GM15510 (cell line): Measurements from ENCODE around the gene MMP15.

ENCODE experiments used
- POLR2A ChIP-seq: IDR thresholded peaks from 3 replicates; pipeline ENCODE4 v1.6.1; 2011; ENCODE audit warnings: borderline replicate concordance; ENCODE audit not compliant: insufficient read length; ENCODE audit errors: extremely low read depth

MMP15 gene

DNA sequence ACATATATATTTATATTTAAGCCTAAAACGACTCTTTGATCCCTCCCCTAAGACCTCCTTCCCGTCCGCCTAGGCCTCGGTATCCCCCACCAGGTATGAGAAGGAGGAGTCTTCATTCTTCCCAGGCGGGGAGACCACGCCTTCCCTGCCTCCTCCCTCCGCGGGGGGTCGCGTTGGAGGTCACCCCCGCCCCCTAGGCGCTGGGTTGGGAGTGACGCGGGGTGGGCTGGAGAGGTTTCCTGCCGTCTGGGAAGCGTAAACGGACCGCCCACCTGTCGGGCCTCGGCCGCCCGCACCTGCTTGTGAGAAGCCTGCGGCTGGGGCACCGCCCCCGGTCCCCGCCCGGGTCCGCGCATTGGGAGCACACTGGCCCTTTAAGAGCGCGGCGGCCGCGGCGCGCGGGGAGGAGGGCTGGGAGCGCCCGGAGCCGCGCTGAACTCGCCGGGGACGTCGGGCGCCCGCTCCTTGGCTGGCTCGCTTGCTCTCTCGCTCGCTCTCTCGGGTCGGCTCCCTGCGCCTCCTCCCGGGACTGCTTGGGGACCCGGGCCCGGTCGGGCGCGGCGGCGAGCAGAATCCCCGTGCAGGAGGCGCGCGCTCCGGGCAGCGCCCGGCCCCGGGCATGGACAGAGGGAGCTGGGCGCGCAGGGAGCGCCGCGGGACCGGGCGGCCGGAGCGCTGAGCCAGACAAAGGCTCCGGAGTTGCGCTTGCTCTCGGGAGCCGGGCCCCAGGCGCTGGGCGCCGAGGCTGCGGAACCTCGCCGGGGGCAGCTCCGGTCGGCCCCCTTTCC lies at the start of gene MMP15:
MMP15 (plus strand) TSS at position 404 of the 788 bp plus-strand sequence. CDS start 597 bp downstream, outside the sequence.
- TF ChIP-seq POLR2A = no peak

DNA sequence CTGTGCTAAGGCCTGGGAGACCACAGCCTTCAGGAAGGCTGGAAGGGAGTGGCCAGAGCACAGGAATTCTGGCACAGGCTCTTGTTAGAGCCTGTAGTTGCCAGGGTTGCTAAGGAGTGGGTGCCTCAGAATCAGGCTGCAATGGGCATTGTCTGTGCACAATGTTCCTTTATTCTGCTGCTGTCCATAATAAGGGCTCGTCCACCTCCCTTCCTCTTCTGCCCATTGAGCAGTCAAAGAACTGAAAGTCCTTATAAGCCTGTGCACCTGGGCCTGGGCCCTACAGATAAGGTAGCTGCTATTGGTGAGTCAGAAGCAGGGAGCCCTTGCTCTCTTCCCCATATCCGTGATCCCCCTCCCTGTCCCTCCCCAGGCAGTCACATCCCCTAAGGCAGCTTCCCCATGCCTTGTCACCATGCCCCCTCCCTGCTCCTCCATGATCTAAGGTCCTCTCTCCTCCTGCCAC lies 49.2 kb upstream of the MMP15 start:
- no peak for TF ChIP-seq POLR2A

DNA sequence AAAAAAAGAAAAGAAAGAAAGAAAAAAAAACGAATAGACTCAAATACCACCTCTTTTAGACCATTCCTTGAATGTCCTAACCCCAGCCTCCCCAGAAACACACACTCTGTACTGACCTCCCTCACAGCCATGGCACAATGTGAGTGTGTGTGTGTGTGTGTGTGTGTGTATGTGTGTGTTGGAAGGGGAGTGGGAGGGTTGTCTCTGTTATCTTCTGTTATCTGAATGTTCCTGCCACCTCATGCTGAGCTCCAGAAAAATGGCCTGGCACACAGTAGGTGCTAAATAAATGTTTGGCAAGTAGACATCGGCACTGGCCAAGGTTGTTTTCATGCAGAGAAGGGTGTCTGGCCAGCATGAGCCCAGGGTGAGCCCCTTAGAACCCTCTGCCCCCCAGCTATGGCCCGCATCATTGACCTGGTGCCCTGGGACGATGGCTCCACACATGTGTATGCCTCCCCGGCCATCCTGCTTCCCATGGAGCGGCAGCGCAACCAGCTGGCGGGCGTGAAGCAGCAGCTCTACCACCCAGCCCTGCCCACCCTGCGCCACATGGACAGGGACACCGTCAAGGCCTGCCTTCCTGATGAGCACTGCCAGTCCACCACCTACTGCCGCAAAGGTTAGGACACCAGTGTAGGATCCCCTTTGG lies 48.0 kb upstream of the MMP15 start:
- TF ChIP-seq POLR2A = no peak

DNA sequence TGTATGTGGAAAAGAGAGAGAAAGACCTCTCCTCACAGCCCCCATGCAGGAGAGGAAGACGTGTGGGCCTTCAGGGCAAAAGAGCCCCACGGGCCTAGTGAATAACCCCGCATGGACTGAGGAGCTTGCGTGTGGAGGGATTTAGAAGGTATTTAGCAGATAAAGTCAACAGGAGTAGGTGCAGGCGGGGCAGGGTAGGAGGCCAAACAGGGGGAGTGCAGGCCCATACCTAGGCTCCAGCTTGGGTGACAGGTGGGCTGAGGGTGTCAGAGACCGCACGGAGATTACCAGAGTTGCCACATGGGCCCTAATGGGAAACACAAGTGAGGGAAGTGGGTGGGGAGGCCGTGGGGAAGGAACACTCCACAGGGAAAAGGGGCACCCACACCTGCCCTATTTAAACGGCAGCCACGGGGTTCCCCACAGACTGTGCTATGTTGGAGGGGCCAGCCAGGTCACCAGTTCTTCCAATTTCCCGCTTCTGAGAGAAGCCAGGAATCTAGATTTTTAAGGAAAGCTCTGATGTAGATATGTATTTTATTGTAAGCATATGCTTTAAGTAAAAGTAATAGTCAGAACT lies 46.5 kb upstream of the MMP15 start:
- no peak for TF ChIP-seq POLR2A

DNA sequence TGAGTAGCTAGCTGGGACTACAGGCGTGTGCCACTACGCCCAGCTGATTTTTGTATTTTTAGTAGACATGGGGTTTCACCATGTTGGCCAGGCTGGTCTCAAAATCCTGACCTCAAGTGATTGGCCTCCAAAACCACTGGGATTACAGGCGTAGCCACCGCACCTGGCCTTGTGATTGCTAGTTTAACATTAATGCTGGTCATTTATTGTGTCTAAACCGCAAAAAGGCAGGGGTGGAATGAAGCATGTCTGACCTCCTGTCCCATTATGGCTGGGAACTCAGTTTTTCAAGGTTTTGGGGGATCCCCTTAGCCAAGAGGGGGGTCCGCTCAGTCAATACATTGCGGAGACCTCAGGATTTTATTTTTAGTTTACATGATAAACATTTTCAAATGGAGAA lies 43.9 kb upstream of the MMP15 start:
- no peak for TF ChIP-seq POLR2A

DNA sequence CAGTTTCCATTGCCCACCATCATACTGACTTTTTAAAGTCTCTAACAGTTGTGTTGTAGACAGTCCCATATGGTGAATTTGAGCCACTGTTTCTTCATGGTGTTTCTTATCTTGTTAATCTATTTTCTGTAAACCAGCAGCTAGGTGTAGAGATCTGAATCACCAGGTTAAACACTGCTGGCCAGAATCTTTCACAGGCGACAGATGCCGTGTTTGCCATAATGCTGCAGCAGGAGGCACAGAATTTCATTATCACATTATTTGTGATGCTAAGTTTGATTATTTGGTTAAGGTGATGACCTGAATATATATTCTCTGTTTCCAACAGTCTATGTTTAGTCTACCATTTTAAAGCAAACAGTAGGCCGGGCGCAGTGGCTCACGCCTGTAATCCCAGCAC lies 43.2 kb upstream of the MMP15 start:
- TF ChIP-seq POLR2A = no peak

DNA sequence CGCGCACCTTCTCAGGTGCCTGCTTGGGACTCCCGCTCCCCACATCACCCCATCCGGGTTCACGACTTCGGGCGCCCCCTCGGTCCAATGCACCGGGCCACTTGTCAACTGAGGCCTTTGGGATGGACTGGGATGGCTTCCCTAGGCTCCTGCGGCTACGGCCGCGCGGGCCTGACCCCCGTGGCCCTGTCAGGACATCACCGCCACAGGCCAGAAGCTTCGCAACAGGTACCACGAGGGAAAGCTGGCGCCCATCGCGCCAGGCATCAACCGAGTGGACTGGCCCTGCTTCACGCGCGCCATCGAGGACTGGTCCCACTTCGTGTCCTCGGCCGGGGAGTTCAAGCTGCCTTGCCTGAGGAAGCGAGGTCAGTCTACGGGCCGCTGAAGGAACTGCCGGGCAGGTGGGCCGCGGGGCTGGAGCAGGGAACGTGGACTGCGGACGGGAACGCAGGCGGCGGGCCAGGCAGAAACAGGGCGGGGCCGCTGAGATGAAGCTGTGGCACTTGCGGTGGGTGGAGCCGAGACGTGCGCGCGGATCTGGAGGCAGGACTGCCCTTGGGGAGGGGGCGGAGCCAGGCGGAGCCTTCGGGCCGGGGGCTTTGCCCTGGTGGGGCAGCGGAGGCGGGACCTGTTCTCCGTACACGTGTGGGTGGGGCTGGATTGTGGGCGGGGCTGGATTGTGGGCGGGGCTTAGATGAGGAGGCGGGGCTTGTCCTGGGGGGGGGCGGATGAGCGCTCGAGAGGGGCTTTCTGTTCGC lies 40.9 kb upstream of the MMP15 start:
- TF ChIP-seq POLR2A = no peak

DNA sequence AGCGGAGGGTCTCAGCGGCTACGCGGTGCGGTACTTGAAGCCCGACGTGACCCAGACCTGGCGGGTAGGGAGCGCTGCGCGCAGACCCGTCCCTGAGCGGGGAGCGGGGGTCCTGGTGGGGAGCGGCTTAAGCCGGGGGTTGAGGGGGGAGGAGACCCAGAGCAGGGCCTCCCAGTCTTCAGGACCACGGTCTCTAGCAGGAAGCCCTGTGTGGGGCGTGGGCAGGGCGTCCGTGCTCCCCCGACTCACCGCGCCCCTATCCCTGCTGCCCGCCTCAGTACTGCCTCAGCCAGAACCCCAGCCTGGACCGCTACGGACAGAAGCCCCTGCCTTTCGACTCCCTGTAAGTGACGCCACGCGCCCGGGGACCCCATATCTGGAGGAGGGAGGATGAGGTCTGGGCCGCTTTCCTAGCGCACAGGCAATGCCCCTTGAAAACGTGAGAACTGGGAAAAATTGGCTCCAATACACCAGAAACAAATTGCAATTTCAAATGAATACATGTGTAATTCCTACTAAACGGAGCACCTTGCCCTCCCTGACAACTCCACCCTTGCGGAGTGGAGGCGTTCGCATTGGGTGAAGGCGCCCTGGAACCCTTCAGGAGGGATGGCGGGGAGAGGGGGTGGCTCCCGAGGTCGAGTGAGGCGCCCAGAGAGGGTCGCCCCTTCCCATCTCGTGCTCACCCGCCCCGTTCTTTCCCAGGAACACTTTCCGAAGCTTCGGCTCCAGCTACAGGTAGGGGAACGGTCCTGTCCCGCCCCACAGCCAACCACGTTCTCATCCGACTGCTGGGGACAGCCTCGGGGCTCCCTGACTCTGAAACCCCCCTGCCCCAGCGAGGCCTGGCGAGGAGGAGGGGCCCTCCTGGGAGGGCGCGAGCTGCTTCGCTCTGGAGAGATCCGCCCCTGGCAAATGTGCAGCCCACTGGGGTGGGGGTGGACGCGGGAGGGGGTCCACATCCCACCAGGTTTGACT lies 40.1 kb upstream of the MMP15 start:
- TF ChIP-seq POLR2A = no peak

DNA sequence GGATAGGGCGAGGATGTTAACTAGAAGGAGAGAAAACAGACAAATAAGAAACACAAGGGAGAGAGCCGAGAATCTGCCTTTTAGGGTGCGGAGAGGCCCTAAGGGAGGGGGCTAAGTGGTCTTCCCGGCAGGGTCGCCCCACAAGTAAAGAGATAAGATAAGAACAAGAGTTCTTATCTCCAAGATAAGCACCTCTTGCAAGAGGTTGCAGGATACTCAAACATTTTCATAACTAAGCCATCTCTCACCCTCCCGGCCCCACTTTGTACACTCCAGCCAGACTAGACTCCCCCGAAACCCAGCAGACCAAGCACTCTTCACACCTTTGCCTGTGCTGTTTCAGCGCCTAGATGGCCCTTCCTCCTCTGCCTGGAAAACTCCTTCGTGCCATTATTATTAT lies 39.4 kb upstream of the MMP15 start:
- TF ChIP-seq POLR2A = no peak

DNA sequence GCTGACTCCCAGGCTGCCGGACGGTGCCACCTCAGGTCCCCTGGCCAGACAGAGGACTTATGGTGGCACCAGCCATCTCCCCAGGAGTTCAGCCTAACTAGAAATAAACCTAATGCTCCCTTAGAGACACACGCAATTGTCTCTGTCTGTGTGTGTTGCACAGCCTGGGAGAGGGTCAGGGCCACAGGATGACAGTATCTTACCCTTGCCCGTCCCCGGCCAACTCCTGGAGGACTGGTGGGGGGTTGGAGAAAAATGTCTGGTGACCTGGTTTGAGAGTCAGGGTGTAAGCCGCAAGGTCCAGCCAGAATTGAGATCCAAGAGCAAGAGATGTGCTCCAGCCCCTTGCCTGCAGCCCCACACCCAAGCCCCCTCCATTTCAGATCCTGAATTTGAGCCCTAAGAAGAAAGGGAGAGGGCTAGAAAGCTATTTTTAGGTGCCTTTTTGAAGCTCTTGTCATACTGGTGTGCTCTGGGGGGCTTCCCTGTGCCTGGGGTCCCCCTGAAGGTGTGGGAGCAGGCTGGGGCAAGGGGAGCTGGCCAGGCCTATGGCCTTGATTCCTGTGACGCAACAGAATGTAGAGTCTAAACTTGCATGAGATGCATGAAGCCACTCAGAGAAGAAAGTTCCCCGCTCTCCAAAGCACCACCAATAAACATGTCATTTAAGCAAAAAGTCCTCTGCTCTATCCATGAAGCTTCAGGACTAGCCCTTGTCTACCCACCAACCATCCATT lies 37.9 kb upstream of the MMP15 start:
- TF ChIP-seq POLR2A = no peak

DNA sequence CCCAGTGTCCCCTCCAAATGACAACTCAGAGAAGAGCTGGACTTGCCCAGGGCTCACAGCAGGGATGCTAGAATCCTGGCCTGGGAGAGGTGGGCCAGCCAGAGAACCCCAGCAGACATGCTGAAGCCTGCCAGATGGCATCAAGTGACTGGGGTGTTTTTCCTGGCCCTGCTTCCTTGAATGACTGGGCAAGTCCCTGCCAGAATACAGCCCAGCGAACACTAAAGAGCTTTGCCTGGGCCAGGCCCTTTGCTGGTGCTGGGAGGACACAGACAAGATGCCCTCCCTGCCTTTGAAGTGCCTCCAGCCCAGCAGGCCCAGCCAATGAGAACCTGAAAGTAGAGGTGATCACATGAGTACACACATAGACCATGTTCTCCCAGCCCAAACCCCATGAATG lies 36.6 kb upstream of the MMP15 start:
- no peak for TF ChIP-seq POLR2A

DNA sequence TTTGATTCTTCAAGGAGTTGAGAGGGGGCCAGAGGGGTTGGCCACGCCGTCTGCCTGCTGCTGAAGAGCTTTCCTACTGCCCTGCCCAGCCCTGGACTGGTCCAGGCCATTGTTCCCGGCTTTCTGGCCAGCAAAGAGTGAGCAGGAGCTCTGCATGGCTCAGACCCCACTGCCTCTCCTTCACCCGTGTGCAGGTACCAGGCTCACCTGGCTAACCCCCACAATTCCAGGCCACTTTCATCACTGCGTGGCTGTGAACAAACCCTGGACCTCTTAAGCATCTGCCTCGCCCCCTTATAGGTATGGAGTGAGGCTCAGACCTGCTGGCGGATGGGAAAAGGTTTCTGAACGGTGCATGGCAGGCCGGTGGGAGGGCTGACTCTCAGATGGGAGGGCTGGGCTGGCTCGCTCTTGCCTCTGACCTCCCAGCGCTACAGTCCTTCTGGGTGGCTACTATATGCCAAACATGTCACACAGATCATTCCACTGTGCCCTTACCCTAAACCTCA lies 33.9 kb upstream of the MMP15 start:
- no peak for TF ChIP-seq POLR2A

DNA sequence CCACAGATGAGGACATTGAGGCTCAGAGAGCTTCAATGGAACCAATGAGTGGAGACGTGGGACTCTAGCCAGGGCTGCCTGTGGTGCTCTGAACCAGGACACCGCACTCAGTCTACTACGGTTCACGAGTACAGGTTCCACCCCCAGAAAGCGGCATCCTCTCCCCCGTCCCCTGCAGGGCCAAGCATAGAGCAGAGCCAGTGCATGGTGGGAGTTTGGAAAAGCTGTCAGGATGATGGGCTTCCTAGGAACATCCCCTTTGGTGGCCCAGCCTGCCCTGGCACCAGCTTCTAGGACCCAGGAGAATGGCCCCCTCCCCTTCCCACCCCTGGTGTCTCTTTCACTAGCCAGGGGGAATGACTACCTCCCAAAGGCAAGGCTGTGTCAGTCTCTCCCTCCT lies 33.5 kb upstream of the MMP15 start:
- TF ChIP-seq POLR2A = no peak
